A549 (cell line): ENCODE measurements around the gene ASPA. TPM values are rescaled to one million over a fixed set of nuclear protein-coding genes. Genes with fewer than 3 reads are reported as not detected.
A peak's percentile ranks its signal among the peaks of the same experiment; 100 is the strongest.

Experiments used
- ATAC-seq, 2 experiments: fragments of 200-7000 bp in 1 of 2; fragments of >200 bp in 1 of 2; cut with Nextera tagmentation in 1 of 2; cut with Tn5 transposase in 1 of 2; 3 replicates each; pipeline versions ENCODE4 v1.8.0 to v1.9.1; 2018 to 2020; ENCODE audit warnings: mild to moderate bottlenecking in 1 of 2, moderate library complexity in 1 of 2
- CTCF ChIA-PET: fragments of 300-600 bp; sonication (Branson Sonifier 250); formaldehyde crosslinking; extraction: SDS; loops from one replicate; lab custom pipeline; 2021; ENCODE audit warnings: antibody characterized with exemption, inconsistent platforms; lab: Yijun Ruan, JAX
- POLR2A ChIA-PET: fragments of 350-600 bp; formaldehyde crosslinking; extraction: SDS; loops from one replicate; lab custom pipeline; 2021; ENCODE audit warnings: antibody characterized with exemption, inconsistent platforms; lab: Yijun Ruan, JAX
- DNase-seq, 2 experiments: peaks; one replicate each; pipeline versions ENCODE4 v3.0.0 to v3.0.0-alpha.2; 2011 to 2016; ENCODE audit warnings: low read depth in 1 of 2, low spot score in 1 of 2
- FAIRE-seq: peaks from 2 replicates; lab custom pipeline; 2011; peaks lifted over from hg19 to GRCh38; lab: Jason Lieb, UNC
- H3K27ac ChIP-seq, 2 experiments: fragments of >200 bp; sonication (Bioruptor Twin); formaldehyde crosslinking; 3 replicates each; pipeline ENCODE4 v1.5.1; 2016 to 2017
- H3K4me1 ChIP-seq: fragments of >200 bp; sonication (Bioruptor Twin); formaldehyde crosslinking; 3 replicates; pipeline ENCODE4 v1.6.1; 2016
- H3K4me2 ChIP-seq: fragments of >200 bp; sonication (Bioruptor Twin); formaldehyde crosslinking; 3 replicates; pipeline ENCODE4 v1.6.1; 2016
- H3K4me3 ChIP-seq: fragments of >200 bp; sonication (Bioruptor Twin); formaldehyde crosslinking; 3 replicates; pipeline ENCODE4 v1.5.1; 2016
- H3K9me3 ChIP-seq: fragments of >200 bp; sonication (Bioruptor Twin); formaldehyde crosslinking; 3 replicates; pipeline ENCODE4 v1.6.1; 2016
- CBX8 ChIP-seq: fragments of 200-600 bp; sonication (generic); IDR thresholded peaks from 2 replicates; pipeline ENCODE4 v1.6.1; 2016
- CEBPB ChIP-seq, 2 experiments: fragments of >200 bp in 1 of 2; sonication (Bioruptor Twin) in 1 of 2; formaldehyde crosslinking in 1 of 2; IDR thresholded peaks; 2 replicates each; pipeline ENCODE4 v1.6.1; 2012 to 2016
- CHD2 ChIP-seq: fragments of 150-350 bp; IDR thresholded peaks from 2 replicates; pipeline ENCODE4 v1.6.1; 2014; ENCODE audit warnings: low read length; ENCODE audit not compliant: partially characterized antibody
- HOXA7 ChIP-seq: fragments of 250-450 bp; sonication (Bioruptor Pico); IDR thresholded peaks from 2 replicates; pipeline ENCODE4 v1.5.0; 2020; ENCODE audit warnings: mild to moderate bottlenecking, moderate library complexity
- HOXB5 ChIP-seq: fragments of 250-450 bp; sonication (Bioruptor Pico); IDR thresholded peaks from 2 replicates; pipeline ENCODE4 v1.5.0; 2020; ENCODE audit warnings: mild to moderate bottlenecking, moderate library complexity
- JUN ChIP-seq, 2 experiments: fragments of >200 bp; sonication (Bioruptor Twin); formaldehyde crosslinking; IDR thresholded peaks; 2 replicates in 1 of 2; 3 replicates in 1 of 2; pipeline ENCODE4 v1.6.1; 2016 to 2017
- KDM5A ChIP-seq: fragments of 200-600 bp; sonication (generic); IDR thresholded peaks from 2 replicates; pipeline ENCODE4 v1.6.1; 2016; ENCODE audit warnings: antibody characterized with exemption, mild to moderate bottlenecking
- MAFK ChIP-seq: fragments of 450-650 bp; IDR thresholded peaks from 2 replicates; pipeline ENCODE4 v1.6.1; 2014; ENCODE audit not compliant: partially characterized antibody
- PHF8 ChIP-seq: fragments of 200-600 bp; sonication (generic); IDR thresholded peaks from 2 replicates; pipeline ENCODE4 v1.6.1; 2016; ENCODE audit warnings: low read depth, mild to moderate bottlenecking, antibody characterized with exemption, moderate library complexity, borderline replicate concordance
- RAD21 ChIP-seq, 2 experiments: fragments of >200 bp in 1 of 2; sonication (Bioruptor Twin) in 1 of 2; formaldehyde crosslinking in 1 of 2; IDR thresholded peaks in 1 of 2; conservative IDR thresholded peaks in 1 of 2; 2 replicates in 1 of 2; 3 replicates in 1 of 2; pipeline ENCODE4 v1.6.1; 2012 to 2018; ENCODE audit warnings: inconsistent platforms in 1 of 2
- RCOR1 ChIP-seq: fragments of 150-350 bp; IDR thresholded peaks from 2 replicates; pipeline ENCODE4 v1.6.1; 2014; ENCODE audit warnings: antibody characterized with exemption, low read length, low read depth
- ZC3H11A ChIP-seq: fragments of 450-650 bp; IDR thresholded peaks from 2 replicates; pipeline ENCODE4 v1.6.1; 2014; ENCODE audit warnings: antibody characterized with exemption, mild to moderate bottlenecking
- WGBS: methylation state at CpG from one replicate; pipeline ENCODE4 v1.1.6; 2017; ENCODE audit errors: missing lambda C conversion rate; 5-methylcytosine and 5-hydroxymethylcytosine counted together
- polyA plus RNA-seq, 4 experiments: library from polyadenylated mRNA; depleted of rRNA in 3 of 4; stranded (reverse); fragments of >200 nt; fragmentation: RNase III in 1 of 4; extraction: RNeasy Plus Mini Kit Qiagen cat#74134 plus additional on column Dnase treatment in 1 of 4; gene quantifications; 2 replicates in 3 of 4; 3 replicates in 1 of 4; pipeline ENCODE4 v1.2.3, GENCODE V29; 2011 to 2017
- TF ChIP-seq, protein P1 (sequence below): IDR thresholded peaks from 2 replicates; pipeline ENCODE4 v1.6.1; 2012
- TF ChIP-seq, protein P2 (sequence below): fragments of 200-600 bp; sonication (generic); IDR thresholded peaks from 2 replicates; pipeline ENCODE4 v1.6.1; 2016; ENCODE audit warnings: antibody characterized with exemption, mild to moderate bottlenecking, moderate library complexity
- TF ChIP-seq, protein P3 (sequence below): IDR thresholded peaks from 2 replicates; pipeline ENCODE4 v1.6.1; 2012; ENCODE audit warnings: low read depth, borderline replicate concordance
- TF ChIP-seq, protein P4 (sequence below): fragments of 450-650 bp; IDR thresholded peaks from 2 replicates; pipeline ENCODE4 v1.6.1; 2014; ENCODE audit warnings: antibody characterized with exemption

ASPA gene
- polyA plus RNA-seq, 2 of the 4 experiments (the other 2 are of a cell fraction): not detected

DNA sequence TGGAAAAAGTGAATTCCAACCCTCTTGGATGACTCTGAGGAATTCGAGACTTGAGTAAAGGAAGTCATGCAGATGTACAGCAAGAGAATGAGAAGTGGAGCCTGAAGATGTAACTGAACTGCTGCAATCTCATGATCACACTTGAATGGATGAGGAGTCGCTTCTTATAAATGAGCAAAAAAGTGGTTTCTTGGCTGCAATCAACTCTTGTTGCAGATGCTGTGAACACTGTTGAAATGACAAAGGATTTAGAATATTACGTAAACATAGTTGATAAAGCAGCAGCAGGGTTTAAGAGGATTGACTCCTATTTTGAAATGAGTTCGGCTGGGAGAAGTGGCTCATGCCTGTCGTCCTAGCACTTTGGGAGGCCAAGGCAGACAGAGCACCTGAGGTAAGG, 25.5 kb downstream of the ASPA start:
- ATAC-seq: no peak
- POLR2A ChIA-PET: no interaction called here
- no peak overlapping the region for H3K4me2 ChIP-seq
- TF ChIP-seq MAFK: no peak
- TF ChIP-seq, protein P1, sequence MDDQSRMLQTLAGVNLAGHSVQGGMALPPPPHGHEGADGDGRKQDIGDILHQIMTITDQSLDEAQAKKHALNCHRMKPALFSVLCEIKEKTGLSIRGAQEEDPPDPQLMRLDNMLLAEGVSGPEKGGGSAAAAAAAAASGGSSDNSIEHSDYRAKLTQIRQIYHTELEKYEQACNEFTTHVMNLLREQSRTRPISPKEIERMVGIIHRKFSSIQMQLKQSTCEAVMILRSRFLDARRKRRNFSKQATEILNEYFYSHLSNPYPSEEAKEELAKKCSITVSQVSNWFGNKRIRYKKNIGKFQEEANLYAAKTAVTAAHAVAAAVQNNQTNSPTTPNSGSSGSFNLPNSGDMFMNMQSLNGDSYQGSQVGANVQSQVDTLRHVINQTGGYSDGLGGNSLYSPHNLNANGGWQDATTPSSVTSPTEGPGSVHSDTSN: no peak
- TF ChIP-seq CBX8: no peak
- TF ChIP-seq, protein P2, sequence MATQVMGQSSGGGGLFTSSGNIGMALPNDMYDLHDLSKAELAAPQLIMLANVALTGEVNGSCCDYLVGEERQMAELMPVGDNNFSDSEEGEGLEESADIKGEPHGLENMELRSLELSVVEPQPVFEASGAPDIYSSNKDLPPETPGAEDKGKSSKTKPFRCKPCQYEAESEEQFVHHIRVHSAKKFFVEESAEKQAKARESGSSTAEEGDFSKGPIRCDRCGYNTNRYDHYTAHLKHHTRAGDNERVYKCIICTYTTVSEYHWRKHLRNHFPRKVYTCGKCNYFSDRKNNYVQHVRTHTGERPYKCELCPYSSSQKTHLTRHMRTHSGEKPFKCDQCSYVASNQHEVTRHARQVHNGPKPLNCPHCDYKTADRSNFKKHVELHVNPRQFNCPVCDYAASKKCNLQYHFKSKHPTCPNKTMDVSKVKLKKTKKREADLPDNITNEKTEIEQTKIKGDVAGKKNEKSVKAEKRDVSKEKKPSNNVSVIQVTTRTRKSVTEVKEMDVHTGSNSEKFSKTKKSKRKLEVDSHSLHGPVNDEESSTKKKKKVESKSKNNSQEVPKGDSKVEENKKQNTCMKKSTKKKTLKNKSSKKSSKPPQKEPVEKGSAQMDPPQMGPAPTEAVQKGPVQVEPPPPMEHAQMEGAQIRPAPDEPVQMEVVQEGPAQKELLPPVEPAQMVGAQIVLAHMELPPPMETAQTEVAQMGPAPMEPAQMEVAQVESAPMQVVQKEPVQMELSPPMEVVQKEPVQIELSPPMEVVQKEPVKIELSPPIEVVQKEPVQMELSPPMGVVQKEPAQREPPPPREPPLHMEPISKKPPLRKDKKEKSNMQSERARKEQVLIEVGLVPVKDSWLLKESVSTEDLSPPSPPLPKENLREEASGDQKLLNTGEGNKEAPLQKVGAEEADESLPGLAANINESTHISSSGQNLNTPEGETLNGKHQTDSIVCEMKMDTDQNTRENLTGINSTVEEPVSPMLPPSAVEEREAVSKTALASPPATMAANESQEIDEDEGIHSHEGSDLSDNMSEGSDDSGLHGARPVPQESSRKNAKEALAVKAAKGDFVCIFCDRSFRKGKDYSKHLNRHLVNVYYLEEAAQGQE: no peak
- TF ChIP-seq JUN (IDR thresholded peaks at IDR 0.05): no peak
- TF ChIP-seq, protein P3, sequence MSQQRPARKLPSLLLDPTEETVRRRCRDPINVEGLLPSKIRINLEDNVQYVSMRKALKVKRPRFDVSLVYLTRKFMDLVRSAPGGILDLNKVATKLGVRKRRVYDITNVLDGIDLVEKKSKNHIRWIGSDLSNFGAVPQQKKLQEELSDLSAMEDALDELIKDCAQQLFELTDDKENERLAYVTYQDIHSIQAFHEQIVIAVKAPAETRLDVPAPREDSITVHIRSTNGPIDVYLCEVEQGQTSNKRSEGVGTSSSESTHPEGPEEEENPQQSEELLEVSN: no peak
- TF ChIP-seq PHF8: no peak
- no peak for TF ChIP-seq RCOR1
- TF ChIP-seq HOXB5 (CRISPR knock-in tag): no peak
- CTCF ChIA-PET: no interaction called here
- H3K4me1 ChIP-seq: no peaks in the 10 kb centered on the region
- FAIRE-seq: peak; percentile 28
- no peak overlapping the region for H3K4me3 ChIP-seq
- H3K27ac ChIP-seq: no peak overlapping the region
- 39% methylated on average over 5 of the region's 5 CpGs for WGBS
- DNase-seq: no peak
- H3K9me3 ChIP-seq: peaks cover 2% of the 10 kb centered on the region; the same call in 1 of the 3 replicates

DNA sequence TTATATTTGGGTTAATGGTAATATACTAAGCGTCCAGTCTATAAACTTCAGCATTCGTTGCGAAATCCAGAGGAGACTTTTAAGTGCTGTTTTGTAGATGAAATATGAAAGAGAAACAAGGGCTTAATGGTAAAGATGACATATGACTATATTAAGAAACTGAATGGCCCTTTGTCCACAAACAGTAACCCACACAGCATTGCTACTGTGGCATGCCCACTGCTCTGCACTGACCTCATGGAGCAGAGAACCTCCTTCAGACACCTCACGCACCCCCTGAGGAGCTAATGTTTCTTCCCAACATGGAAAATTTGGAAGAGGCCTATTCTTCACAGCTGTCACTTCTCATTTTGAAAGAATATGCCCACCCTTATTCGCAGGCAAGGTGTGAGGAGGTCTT, 26.7 kb downstream of the ASPA start:
- DNase-seq (no peak), FAIRE-seq (no peak), ATAC-seq (no peak)
- WGBS: 59% methylated on average over 5 of the region's 5 CpGs
- ChIA-PET POLR2A (no interaction called here), CTCF (interaction anchor here (0.8 to 1.0 kb wide), 2 partner anchors 10 to 145 kb away, joined by 3 read pairs; no protein-coding TSS in a partner anchor)
- Histone ChIP-seq H3K4me2 (no peak overlapping the region), H3K4me1 (no peaks in the 10 kb centered on the region), H3K27ac (no peak overlapping the region), H3K4me3 (no peak overlapping the region), H3K9me3 (peaks cover 2% of the 10 kb centered on the region; the same call in 1 of the 3 replicates)
- TF ChIP-seq JUN (IDR thresholded peaks at IDR 0.05) (no peak), ZC3H11A (no peak), HOXA7 (CRISPR knock-in tag) (no peak), CEBPB (IDR thresholded peaks at IDR 0.05) (no peak), KDM5A (no peak), RAD21 (conservative IDR thresholded peaks at IDR 0.05 in 1 of 2, IDR thresholded peaks at IDR 0.05 in 1 of 2) (no peak), CHD2 (no peak)
- TF ChIP-seq, protein P1: no peak
- TF ChIP-seq, protein P2: no peak
- TF ChIP-seq, protein P4, sequence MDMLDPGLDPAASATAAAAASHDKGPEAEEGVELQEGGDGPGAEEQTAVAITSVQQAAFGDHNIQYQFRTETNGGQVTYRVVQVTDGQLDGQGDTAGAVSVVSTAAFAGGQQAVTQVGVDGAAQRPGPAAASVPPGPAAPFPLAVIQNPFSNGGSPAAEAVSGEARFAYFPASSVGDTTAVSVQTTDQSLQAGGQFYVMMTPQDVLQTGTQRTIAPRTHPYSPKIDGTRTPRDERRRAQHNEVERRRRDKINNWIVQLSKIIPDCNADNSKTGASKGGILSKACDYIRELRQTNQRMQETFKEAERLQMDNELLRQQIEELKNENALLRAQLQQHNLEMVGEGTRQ: no peak
